GM12878 (cell line): ENCODE data around the gene XRRA1. TPM values are rescaled to one million over a fixed set of nuclear protein-coding genes. Genes with fewer than 3 reads are reported as not detected.

Experiments
- ATAC-seq: fragments of 200-7000 bp; cut with Tn5 transposase; 3 replicates; pipeline ENCODE4 v1.9.1; 2020; ENCODE audit warnings: mild to moderate bottlenecking, moderate library complexity
- BruUV-seq: library from RNA; stranded (reverse); fragments of 400-500 nt; replicated peaks from 2 replicates; lab custom pipeline; 2021; lab: Mats Ljungman, UMichigan
- CTCF ChIA-PET: fragments of 300-600 bp; sonication (Branson Sonifier 250); formaldehyde crosslinking; extraction: SDS; loops from one replicate; lab custom pipeline; 2021; ENCODE audit warnings: inconsistent platforms; lab: Yijun Ruan, JAX
- POLR2A ChIA-PET: fragments of 350-600 bp; formaldehyde crosslinking; extraction: SDS; loops from one replicate; lab custom pipeline; 2021; ENCODE audit warnings: inconsistent platforms; lab: Charles Lee
- RAD21 ChIA-PET: fragments of 300-600 bp; sonication (Branson Sonifier 250); formaldehyde crosslinking; loops from one replicate; lab custom pipeline; 2023; ENCODE audit warnings: antibody characterized with exemption; ENCODE audit not compliant: unreplicated experiment; lab: Charles Lee
- SMC1A ChIA-PET: fragments of 300-600 bp; sonication (Branson Sonifier 250); formaldehyde crosslinking; loops from one replicate; lab custom pipeline; 2023; ENCODE audit not compliant: unreplicated experiment, uncharacterized antibody; lab: Charles Lee
- DNase-seq: peaks from one replicate; pipeline ENCODE4 v3.0.0-alpha.2; 2011; ENCODE audit warnings: low read depth, low spot score
- FAIRE-seq: peaks from 3 replicates; lab custom pipeline; 2011; peaks lifted over from hg19 to GRCh38; lab: Jason Lieb, UNC
- H2AFZ ChIP-seq: 2 replicates; pipeline ENCODE4 v1.6.0; 2011; ENCODE audit warnings: low read depth, low read length, control low read depth; ENCODE audit not compliant: control insufficient read depth
- H3K27ac ChIP-seq: 2 replicates; pipeline ENCODE4 v1.5.1; 2011; ENCODE audit warnings: control low read depth; ENCODE audit not compliant: control insufficient read depth, insufficient read depth
- H3K27me3 ChIP-seq, 2 experiments: replicated peaks in 1 of 2; 2 replicates each; pipeline versions ENCODE4 v1.6.0 to v1.6.1; 2011; ENCODE audit warnings: low read length in 1 of 2; ENCODE audit not compliant: control insufficient read depth in 2 of 2, insufficient read depth in 2 of 2
- H3K36me3 ChIP-seq, 2 experiments: 2 replicates each; pipeline ENCODE4 v1.5.1; 2011; ENCODE audit warnings: low read length in 1 of 2; ENCODE audit not compliant: control insufficient read depth in 2 of 2, insufficient read depth in 2 of 2
- H3K4me1 ChIP-seq: 2 replicates; pipeline ENCODE4 v1.6.1; 2011; ENCODE audit warnings: mild to moderate bottlenecking, low read length, moderate library complexity, mixed read lengths; ENCODE audit not compliant: control insufficient read depth, insufficient read depth
- H3K4me2 ChIP-seq: 2 replicates; pipeline ENCODE4 v1.6.0; 2011; ENCODE audit warnings: control low read depth; ENCODE audit not compliant: control insufficient read depth, insufficient read depth
- H3K4me3 ChIP-seq: fragments of 200-600 bp; sonication (generic); 2 replicates; pipeline ENCODE4 v1.5.1; 2016
- H3K79me2 ChIP-seq: 2 replicates; pipeline ENCODE4 v1.6.0; 2011; ENCODE audit warnings: low read length; ENCODE audit not compliant: control insufficient read depth, insufficient read depth
- H3K9ac ChIP-seq: 2 replicates; pipeline ENCODE4 v1.8.0; 2011; ENCODE audit warnings: low read length, control low read depth, mixed read lengths; ENCODE audit not compliant: control insufficient read depth, insufficient read depth
- H3K9me3 ChIP-seq: replicated peaks from 3 replicates; pipeline ENCODE4 v1.5.1; 2011; ENCODE audit warnings: mild to moderate bottlenecking, low read length; ENCODE audit not compliant: control insufficient read depth, insufficient read depth
- H4K20me1 ChIP-seq: 2 replicates; pipeline ENCODE4 v1.6.0; 2011; ENCODE audit not compliant: control insufficient read depth, insufficient read depth
- BCL11A ChIP-seq: IDR thresholded peaks from 2 replicates; pipeline ENCODE4 v1.6.1; 2011; ENCODE audit warnings: low read depth, low read length
- EED ChIP-seq: sonication (generic); IDR thresholded peaks from 2 replicates; pipeline ENCODE4 v1.6.1; 2016; ENCODE audit warnings: antibody characterized with exemption, low read depth
- RELA ChIP-seq: fragments of 450-650 bp; IDR thresholded peaks from 2 replicates; pipeline ENCODE4 v1.8.0; 2014; ENCODE audit warnings: borderline replicate concordance; ENCODE audit not compliant: partially characterized antibody
- TBL1XR1 ChIP-seq: IDR thresholded peaks from 2 replicates; pipeline ENCODE4 v1.6.1; 2012; ENCODE audit warnings: low read depth, low read length, improper control_type of control experiment
- WGBS: methylation state at CpG from one replicate; pipeline ENCODE4 v1.1.6; 2016; ENCODE audit warnings: low lambda C conversion rate; ENCODE audit not compliant: insufficient replicate concordance, insufficient coverage; ENCODE audit errors: missing lambda C conversion rate; 5-methylcytosine and 5-hydroxymethylcytosine counted together
- in situ Hi-C: fragments of 300-500 bp; cut with MboI; formaldehyde crosslinking; loops from 9 replicates; pipeline ENCODE4 v1.14.3; 2018; ENCODE audit warnings: mixed read lengths
- intact Hi-C: fragments of 100-400 bp; cut with micrococcal nuclease; formaldehyde crosslinking; loops from one replicate; pipeline ENCODE4 v1.14.2; 2022; ENCODE audit not compliant: unreplicated experiment
- polyA plus RNA-seq, 11 experiments: library from polyadenylated mRNA; depleted of rRNA in 4 of 11; unstranded in 6 of 11; stranded (reverse) in 5 of 11; fragments of >200 nt; fragmentation: Nextera tagmentation in 4 of 11; fragmentation: Illumina TruSeq in 1 of 11; extraction: Ambion mirVana in 4 of 11; extraction: Trizol in 1 of 11; gene quantifications; 1 replicate in 1 of 11; 2 replicates in 10 of 11; pipeline versions ENCODE4 v1.2.1 to v1.2.3, GENCODE V29; 2011 to 2016; ENCODE audit warnings: inconsistent platforms in 2 of 11, missing spikeins in 2 of 11, low read depth in 1 of 11
- total RNA-seq, 4 experiments: library from RNA; depleted of rRNA in 3 of 4; stranded (reverse); fragments of >200 nt in 3 of 4; fragmentation: Illumina TruSeq in 1 of 4; extraction: Trizol in 1 of 4; gene quantifications; 2 replicates each; pipeline versions ENCODE4 v1.2.1 to v1.2.3, GENCODE V29; 2013 to 2021

XRRA1 gene
- total and polyA plus RNA-seq, 10 of the 15 experiments (the other 5 are each of a cell fraction or from before 2014, with no cell fraction given), result 2.5 to 8.8 (median 4.6) TPM

GRCh38 chr11:74957937-74958629, 9.2 kb upstream of the XRRA1 start (continued):
- no peak for TF ChIP-seq RELA
- no peak for TF ChIP-seq BCL11A

GRCh38 chr11:74956397-74957015, 7.6 kb upstream of the XRRA1 start:
- CTCF ChIA-PET, result interaction anchor here (0.8 to 1.8 kb wide), 4 partner anchors 9 to 249 kb away, joined by 3 to 5 read pairs (median 3); no protein-coding TSS in a partner anchor
- peak overlapping the region; percentile 9 for H3K27ac ChIP-seq
- TF ChIP-seq EED, result 0 out of 2 replicates have a peak, but pooled peaks have one; percentile 24
- TF ChIP-seq TBL1XR1, result no peak
- DNase-seq (no peak), FAIRE-seq (no peak), ATAC-seq (no peak)
- H3K9ac ChIP-seq, result no peak overlapping the region
- H4K20me1 ChIP-seq, result peaks cover 10% of the 10 kb centered on the region; the same call in 1 of the 2 replicates
- intact Hi-C loops, result no loop called here
- BruUV-seq, result no TSS peak
- H3K4me2 ChIP-seq, result peak overlapping the region; percentile 70
- in situ Hi-C loops, result no loop called here
- H3K4me3 ChIP-seq, result no peak overlapping the region
- SMC1A ChIA-PET, result interaction anchor here (0.7 to 1.5 kb wide), 4 partner anchors 8 to 66 kb away, joined by 3 to 4 read pairs (median 3); partner anchors contain the start of genes SPCS2 and XRRA1
- peaks cover 39% of the 10 kb centered on the region for H3K4me1 ChIP-seq
- H3K36me3 ChIP-seq, result peaks cover 0 to 18% of the 10 kb centered on the region in 2 experiments; a peak in 2 of 4 replicates
- WGBS, result 71% methylated on average over 4 of the region's 4 CpGs
- POLR2A ChIA-PET, result no interaction called here
- no peaks in the 10 kb centered on the region; the same call in 2 of the 3 replicates for H3K9me3 ChIP-seq
- RAD21 ChIA-PET, result interaction anchor here (0.6 to 1.1 kb wide), 3 partner anchors 13 to 110 kb away, joined by 3 to 4 read pairs (median 3); partner anchors contain the start of gene NEU3
- peaks cover 100% of the 10 kb centered on the region for H3K79me2 ChIP-seq
- H3K27me3 ChIP-seq, result no peaks in the 10 kb centered on the region
- no peak overlapping the region for H2AFZ ChIP-seq
